Body of pancreas (tissue), 4 donors: ENCODE data around the gene ZNF592. TPM values are rescaled to one million over a fixed set of nuclear protein-coding genes. Genes with fewer than 3 reads are reported as not detected.

Source experiments
- ATAC-seq: fragments of 150-250 bp; one replicate; pipeline ENCODE4 v1.9.1; 2016
- DNase-seq, 4 donors: peaks; one replicate each; pipeline ENCODE4 v3.0.0-alpha.2; 2019
- H3K27ac ChIP-seq, 4 donors: fragments of 200-600 bp; sonication (generic); 1 replicate in 3 of 4; 2 replicates in 1 of 4; pipeline versions ENCODE4 v1.5.1 to v1.6.1; 2016 to 2019; ENCODE audit warnings: mild to moderate bottlenecking in 1 of 4, mixed read lengths in 1 of 4, moderate library complexity in 1 of 4
- H3K27me3 ChIP-seq, 2 donors: fragments of 200-600 bp; sonication (generic); one replicate each; pipeline ENCODE4 v1.6.0; 2016; ENCODE audit warnings: mild to moderate bottlenecking in 1 of 2
- H3K36me3 ChIP-seq, 2 donors: fragments of 200-600 bp; sonication (generic); replicated peaks in 1 of 2; 2 replicates each; pipeline ENCODE4 v1.5.1; 2016; ENCODE audit warnings: low read depth in 2 of 2; ENCODE audit not compliant: insufficient read depth in 1 of 2
- H3K4me1 ChIP-seq: fragments of 200-600 bp; sonication (generic); one replicate; pipeline ENCODE4 v1.6.0; 2016
- H3K4me3 ChIP-seq, 2 donors: fragments of 200-600 bp; sonication (generic); 1 replicate in 1 of 2; 2 replicates in 1 of 2; pipeline ENCODE4 v1.5.1; 2016 to 2019
- H3K9me3 ChIP-seq, 3 donors: fragments of 200-600 bp; sonication (generic); 1 replicate in 2 of 3; 2 replicates in 1 of 3; pipeline ENCODE4 v1.5.1; 2016
- CTCF ChIP-seq, 7 experiments: fragments of 450-650 bp in 4 of 7; fragments of 200-600 bp in 3 of 7; sonication (generic) in 3 of 7; IDR thresholded peaks; one replicate each; pipeline ENCODE4 v1.5.1; 2016 to 2019; ENCODE audit warnings: antibody characterized with exemption in 7 of 7
- POLR2A ChIP-seq, 3 donors: fragments of 450-650 bp; IDR thresholded peaks; one replicate each; pipeline ENCODE4 v1.6.1; 2016; ENCODE audit warnings: antibody characterized with exemption in 3 of 3, mild to moderate bottlenecking in 2 of 3
- WGBS, 2 donors: methylation state at CpG; one replicate each; pipeline ENCODE4 v1.1.5; 2017; 5-methylcytosine and 5-hydroxymethylcytosine counted together
- intact Hi-C: fragments of 100-400 bp; cut with DNase I; formaldehyde crosslinking; loops from one replicate; pipeline ENCODE4 v1.15.1; 2023
- total RNA-seq, 2 donors: library from RNA; depleted of rRNA; stranded (reverse); fragments of >200 nt; gene quantifications; one replicate each; pipeline ENCODE4 v1.1.0, GENCODE V29; 2016

The ZNF592 gene
- total RNA-seq, 2 donors from 2014 or later, result 14.3 to 20.8 TPM

- peaks cover 28% of the 10 kb centered on the region for H3K4me1 ChIP-seq
- 29 to 79% methylated on average over 3 to 22 of the region's 27 CpGs for WGBS, 2 donors
- ATAC-seq, result peak; percentile 47
Measured at GRCh38 chr15:84817466-84818081, 69.2 kb downstream of the ZNF592 start.

GRCh38 chr15:84818261-84819131, 70.1 kb downstream of the ZNF592 start:
- Histone ChIP-seq H3K36me3 (no peaks in the 10 kb centered on the region), H3K4me1 (peaks cover 28% of the 10 kb centered on the region), H3K9me3 (no peaks in the 10 kb centered on the region), H3K27me3 (no peaks in the 10 kb centered on the region), H3K4me3 (no peak overlapping the region), H3K27ac (peak overlapping the region; percentile 76 to 82 (median 79))
- DNase-seq (peak; percentile 50 to 83 (median 72)), ATAC-seq (peak; percentile 75)
- intact Hi-C loops, result no loop called here
- WGBS, 2 donors, result 18 to 28% methylated on average over 9 of the region's 9 CpGs
- TF ChIP-seq POLR2A (IDR thresholded peaks at IDR 0.05), result peak in 2 of 3 donors; percentile 26 to 29
- peak in 1 of 7 experiments; percentile 3 for TF ChIP-seq CTCF (IDR thresholded peaks at IDR 0.05)

More at GRCh38 chr15:84817466-84818081, 69.2 kb downstream of the ZNF592 start:
- Histone ChIP-seq H3K36me3 (no peaks in the 10 kb centered on the region), H3K27me3 (no peaks in the 10 kb centered on the region), H3K27ac (peak overlapping the region; percentile 76 to 82 (median 79)), H3K4me3 (no peak overlapping the region), H3K9me3 (no peaks in the 10 kb centered on the region)
- peak in 1 of 7 experiments; percentile 27 for TF ChIP-seq CTCF (IDR thresholded peaks at IDR 0.05)
- no peak for TF ChIP-seq POLR2A (IDR thresholded peaks at IDR 0.05)
- intact Hi-C loops, result no loop called here
- no peak for DNase-seq

- Histone ChIP-seq H3K27me3 (no peaks in the 10 kb centered on the region), H3K9me3 (no peaks in the 10 kb centered on the region), H3K4me1 (peaks cover 28% of the 10 kb centered on the region), H3K27ac (peak overlapping the region; percentile 76 to 82 (median 79)), H3K36me3 (no peaks in the 10 kb centered on the region), H3K4me3 (no peak overlapping the region)
- TF ChIP-seq CTCF (IDR thresholded peaks at IDR 0.05), result no peak
- TF ChIP-seq POLR2A (IDR thresholded peaks at IDR 0.05), result no peak
- DNase-seq (peak in 2 of 4 donors; percentile 42 to 47), ATAC-seq (no peak)
- WGBS, 2 donors, result 43 to 45% methylated on average over 3 of the region's 3 CpGs
- intact Hi-C loops, result no loop called here
Measured at GRCh38 chr15:84819291-84819768, 70.9 kb downstream of the ZNF592 start.

- H3K4me3 ChIP-seq, result no peak overlapping the region
- intact Hi-C loops, result no loop called here
- 86 to 100% methylated on average over 2 of the region's 2 CpGs for WGBS, 2 donors
- ATAC-seq (no peak), DNase-seq (no peak)
- no peaks in the 10 kb centered on the region for H3K27me3 ChIP-seq
- no peak for TF ChIP-seq POLR2A (IDR thresholded peaks at IDR 0.05)
- H3K4me1 ChIP-seq, result peaks cover 28% of the 10 kb centered on the region
- H3K36me3 ChIP-seq, result no peaks in the 10 kb centered on the region
- peak overlapping the region; percentile 76 to 82 (median 79) for H3K27ac ChIP-seq
- H3K9me3 ChIP-seq, result no peaks in the 10 kb centered on the region
Measured at GRCh38 chr15:84819791-84820190, 71.4 kb downstream of the ZNF592 start.

GRCh38 chr15:84821501-84822021, 73.2 kb downstream of the ZNF592 start:
- Histone ChIP-seq H3K36me3 (no peaks in the 10 kb centered on the region), H3K9me3 (no peaks in the 10 kb centered on the region), H3K27me3 (no peaks in the 10 kb centered on the region), H3K4me3 (no peak overlapping the region), H3K27ac (no peak overlapping the region), H3K4me1 (peaks cover 34% of the 10 kb centered on the region)
- no peak for ATAC-seq
- DNase-seq, result no peak
- TF ChIP-seq CTCF (IDR thresholded peaks at IDR 0.05), result no peak
- no peak for TF ChIP-seq POLR2A (IDR thresholded peaks at IDR 0.05)
- 84 to 92% methylated on average over 8 of the region's 8 CpGs for WGBS, 2 donors
- intact Hi-C loops, result no loop called here
